Left ventricle myocardium superior (tissue), 1 donor: ENCODE data around the gene CCT6B. TPM values are rescaled to one million over a fixed set of nuclear protein-coding genes. Genes with fewer than 3 reads are reported as not detected.
"Not testable (repeated sequence)": the region's sequence is repeated elsewhere in the genome, so short reads cannot be mapped to it uniquely, and the experiment has no call there.

Source experiments
- ATAC-seq: fragments of 200-7000 bp; cut with Tn5 transposase; one replicate; pipeline ENCODE4 v1.9.1; 2020; ENCODE audit warnings: mild to moderate bottlenecking, moderate library complexity
- DNase-seq: peaks from one replicate; pipeline ENCODE4 v3.0.0-alpha.2; 2020
- intact Hi-C: fragments of 100-400 bp; cut with micrococcal nuclease; formaldehyde crosslinking; loops from one replicate; pipeline ENCODE4 v1.11.0; 2022
- total RNA-seq: library from RNA; stranded (reverse); fragmentation: NEBNext Ultra II Directional; extraction: Animal tissue kit (Norgen Biotek cat#: 25700); gene quantifications from one replicate; pipeline ENCODE4 v1.2.1, GENCODE V29; 2021
- donor health status: DM: no; HTN: yes; CAD: no; lungs with severe emphysema.

The CCT6B gene
- total RNA-seq, 1 donor from 2014 or later, result 1.3 TPM

DNA sequence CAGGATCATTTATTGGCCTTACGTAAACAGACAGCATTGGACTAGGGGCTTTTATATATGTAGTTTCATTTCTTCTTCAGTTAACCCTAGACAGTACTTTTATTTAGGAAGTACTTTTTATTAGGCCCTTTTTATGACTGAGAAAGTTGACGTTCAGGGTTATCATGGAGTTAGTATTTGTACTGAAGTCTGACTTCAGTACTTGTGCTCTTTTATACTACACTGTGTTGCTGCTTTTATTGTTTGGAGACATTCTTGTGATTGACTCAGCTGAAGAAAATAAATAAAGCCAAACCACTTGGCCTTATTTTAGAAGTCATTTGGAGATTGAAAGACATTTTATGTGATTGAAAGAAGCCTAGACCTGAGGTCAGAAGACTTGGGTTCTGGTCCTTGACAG lies 26.0 kb upstream of the CCT6B start:
- ATAC-seq, result no peak
- no peak for DNase-seq
- intact Hi-C loops, result no loop called here

DNA sequence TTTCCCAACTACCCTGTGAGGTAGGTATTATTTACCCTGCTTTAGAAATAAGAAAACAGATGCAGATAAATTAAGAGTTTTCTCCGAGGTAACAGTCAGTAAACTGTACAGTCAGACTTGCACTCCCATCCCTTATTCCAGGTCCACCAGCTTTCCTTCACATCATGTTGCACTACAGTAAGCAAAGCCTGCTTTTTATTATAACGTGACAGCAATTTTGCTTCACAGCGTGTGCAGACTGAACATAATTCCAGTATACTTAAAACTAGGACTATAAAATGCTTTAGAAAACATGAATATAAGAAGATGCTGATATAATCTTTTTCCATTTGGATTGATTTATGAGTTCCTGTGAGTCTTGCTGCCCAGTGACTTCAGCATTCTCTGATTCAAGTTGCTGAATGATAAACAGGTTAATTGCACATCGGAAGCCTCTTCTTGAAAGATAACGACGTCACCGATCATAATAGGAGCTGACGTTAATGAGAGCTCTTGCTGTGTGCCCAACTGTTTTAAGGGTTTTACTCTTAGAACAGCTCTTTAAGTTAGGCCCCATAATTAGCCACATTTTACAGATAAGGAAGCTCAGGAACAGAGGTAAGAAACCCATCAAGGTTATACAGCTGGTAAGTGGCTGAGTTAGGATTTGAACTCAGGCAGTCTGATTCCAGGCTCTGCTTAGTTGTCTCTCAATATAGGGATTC lies 20.4 kb upstream of the CCT6B start:
- ATAC-seq, result no peak
- intact Hi-C loops, result no loop called here
- no peak for DNase-seq

DNA sequence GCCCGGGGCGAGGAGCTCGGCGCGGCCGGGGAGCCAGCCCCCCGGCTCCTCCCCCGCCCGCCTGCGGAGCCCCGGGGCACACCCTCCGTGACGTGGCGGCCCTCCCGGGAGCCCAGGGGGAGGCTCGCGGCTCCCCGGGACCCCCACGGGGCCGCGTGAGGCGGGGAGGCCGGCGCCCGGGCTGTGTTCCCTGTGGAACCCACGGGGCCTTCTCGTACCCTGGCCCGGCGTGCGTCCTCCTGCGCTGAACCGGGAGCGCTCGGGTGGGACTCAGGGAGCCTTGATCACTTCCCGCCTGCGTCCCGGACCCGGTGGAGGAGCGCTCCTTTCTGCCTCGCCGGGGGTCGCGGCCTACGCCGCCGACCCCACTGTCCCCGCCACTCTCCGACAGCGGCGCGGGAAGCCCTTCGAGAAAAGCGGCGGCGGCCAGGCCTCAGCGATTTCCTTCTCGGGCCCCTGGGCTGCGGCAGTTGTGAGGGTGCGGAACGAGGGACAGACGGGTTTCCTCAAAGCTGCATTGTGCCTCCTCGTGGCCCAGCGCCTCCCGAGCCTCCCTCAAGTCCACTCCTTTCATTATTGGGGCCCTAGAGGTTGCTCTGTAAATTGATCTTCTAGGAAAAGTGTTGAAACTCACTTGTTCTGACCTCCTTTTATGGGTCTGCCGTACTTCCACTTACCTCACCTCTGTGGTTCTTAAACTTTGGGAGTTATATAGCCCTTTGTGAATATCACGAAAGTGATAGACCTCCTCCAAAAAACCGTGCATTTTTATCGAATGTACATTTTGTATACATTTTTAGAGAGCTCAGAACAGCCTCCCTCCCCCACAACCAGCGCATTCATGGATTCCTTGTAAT lies 19.6 kb upstream of the CCT6B start:
- ATAC-seq (peak; percentile 97), DNase-seq (peak; percentile 89)
- intact Hi-C loops, result no loop called here

DNA sequence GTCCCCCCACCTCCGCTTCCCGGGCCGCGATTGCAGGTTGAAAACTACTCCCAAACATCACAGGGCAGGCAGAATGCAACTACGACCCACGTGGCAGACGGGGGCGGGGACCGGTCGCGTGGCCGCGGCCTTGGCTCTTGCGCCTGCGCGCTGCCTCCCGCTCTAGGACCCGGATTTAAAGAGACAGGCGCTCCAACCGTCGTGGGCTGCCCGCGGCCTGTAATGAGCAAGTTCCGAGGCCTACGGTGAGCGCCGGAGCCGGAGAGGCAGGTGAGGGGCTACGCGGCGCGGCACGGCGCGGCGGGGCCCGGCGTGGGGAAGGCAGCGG lies 19.1 kb upstream of the CCT6B start, which contains the start of gene LIG3:
Gene LIG3, plus strand, starts transcription at position 160 of the 328 bp plus-strand sequence. CDS start 2,494 bp downstream, outside the sequence.
- peak; percentile 96 for DNase-seq
- ATAC-seq, result peak; percentile 94
- intact Hi-C loops, result no loop called here

DNA sequence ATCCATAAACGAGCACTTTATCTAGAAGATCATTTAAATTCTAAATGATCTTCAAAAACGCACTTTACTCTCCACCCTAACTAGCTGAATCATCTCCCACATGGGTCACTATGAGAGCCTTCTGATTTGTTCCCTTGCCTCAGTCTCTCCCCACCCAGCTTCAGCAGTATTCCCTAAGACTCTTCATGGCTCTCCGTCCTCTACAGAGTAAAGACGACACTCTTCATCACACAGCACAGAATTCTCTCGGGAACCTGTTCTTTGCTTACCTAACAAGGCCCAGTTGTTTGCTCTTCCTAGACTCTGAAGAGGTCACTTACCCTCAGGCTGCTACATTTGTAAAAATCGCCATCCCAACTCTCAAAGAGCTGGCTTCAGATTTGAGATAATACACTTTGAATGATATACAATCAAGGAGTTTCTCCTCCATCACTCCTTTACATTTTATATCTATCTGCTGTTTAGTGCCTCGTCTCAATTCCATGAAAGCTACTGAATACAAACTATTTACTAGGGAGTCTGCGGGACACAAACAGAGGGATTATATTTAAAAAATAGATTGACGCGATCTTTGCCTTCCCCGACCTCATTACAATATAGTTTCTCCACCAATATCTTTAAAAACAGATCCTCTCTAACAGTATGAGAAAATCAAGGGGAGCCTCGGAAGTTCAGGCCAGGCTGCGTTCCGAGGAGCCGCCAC lies 18.5 kb upstream of the CCT6B start:
- intact Hi-C loops, result no loop called here
- no peak for ATAC-seq
- no peak for DNase-seq

DNA sequence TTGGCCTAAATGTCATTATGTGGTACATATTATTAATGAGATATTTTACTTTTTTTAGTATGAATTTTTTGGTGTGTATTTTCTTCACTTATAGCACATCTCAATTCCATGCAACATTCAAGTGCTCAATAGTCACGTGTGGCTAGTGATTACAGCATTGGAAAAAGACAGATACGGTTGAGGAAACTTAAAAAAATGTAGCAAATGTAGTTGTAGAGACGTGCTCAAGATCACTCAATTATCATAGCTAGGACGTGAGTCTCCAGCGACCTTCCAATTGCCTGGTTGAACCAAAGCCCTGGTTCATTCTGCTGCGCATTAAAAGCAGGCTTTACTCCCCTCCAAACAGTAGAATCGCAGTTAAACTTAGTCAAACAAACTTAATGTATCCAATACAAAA lies 17.9 kb upstream of the CCT6B start:
- no peak for ATAC-seq
- intact Hi-C loops, result no loop called here
- DNase-seq, result no peak

DNA sequence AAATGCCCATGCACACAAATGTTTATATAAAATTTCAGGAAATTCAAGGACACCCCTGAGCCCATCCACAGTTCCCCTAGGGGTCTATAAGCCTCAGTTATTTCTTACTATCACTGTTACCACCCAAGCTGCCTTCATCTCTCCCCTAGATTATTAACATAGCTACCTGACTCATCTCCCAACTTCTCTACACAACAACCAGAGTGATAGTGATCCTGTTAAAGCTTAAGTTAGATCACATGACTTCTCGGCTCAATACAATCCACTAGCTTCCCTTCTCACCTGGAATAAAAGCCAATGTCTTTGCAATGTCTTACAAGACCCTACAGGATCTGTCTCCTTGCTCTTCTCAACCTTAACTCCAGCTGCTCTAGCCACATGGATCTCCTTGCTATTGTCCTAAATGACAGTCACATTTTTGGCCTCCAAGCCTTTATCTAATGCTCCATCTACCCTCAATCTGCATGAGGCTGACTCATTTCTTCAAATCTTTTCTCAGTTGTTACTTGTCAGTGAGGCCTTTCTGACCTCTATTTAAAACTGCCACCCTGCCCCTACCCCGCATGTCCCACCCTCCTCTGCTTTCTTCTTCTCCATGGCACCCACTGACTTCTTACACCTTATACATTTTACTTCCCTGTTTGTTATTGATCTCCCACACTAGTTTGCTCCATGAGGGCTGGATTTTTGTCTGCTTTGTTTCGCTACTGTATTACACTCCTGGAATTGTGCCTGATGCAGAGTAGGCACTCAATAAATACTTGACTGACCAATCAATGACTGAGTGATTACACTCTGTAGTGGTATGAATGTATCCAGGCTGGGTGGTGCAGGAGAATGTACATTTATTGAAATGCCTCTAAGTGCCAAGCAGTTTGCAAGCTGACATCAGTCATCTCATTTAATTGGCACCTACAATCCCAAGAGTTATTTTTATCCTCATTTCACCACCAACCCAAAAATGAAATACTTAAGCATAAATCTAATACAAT lies 13.8 kb upstream of the CCT6B start:
- ATAC-seq (no peak), DNase-seq (no peak)
- intact Hi-C loops, result no loop called here

DNA sequence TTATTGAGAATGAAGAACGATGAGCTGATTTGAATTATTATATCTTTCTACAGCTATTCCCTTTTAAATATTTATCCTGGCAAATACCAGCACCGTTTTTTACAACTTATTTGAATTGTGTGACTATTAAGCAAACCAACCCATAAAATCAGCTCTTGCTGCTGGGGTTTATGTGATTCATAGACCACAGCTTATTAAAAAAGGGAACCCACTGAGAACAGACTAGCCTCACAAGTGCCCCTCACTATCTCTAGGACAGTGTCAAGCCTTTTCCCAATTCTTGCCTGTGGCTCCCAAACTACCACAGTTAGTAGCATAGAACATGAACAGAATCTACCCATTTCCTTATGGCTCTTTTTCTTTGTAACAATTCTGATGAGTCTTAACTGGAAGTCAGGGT lies 12.9 kb upstream of the CCT6B start:
- DNase-seq (no peak), ATAC-seq (no peak)
- intact Hi-C loops, result no loop called here

DNA sequence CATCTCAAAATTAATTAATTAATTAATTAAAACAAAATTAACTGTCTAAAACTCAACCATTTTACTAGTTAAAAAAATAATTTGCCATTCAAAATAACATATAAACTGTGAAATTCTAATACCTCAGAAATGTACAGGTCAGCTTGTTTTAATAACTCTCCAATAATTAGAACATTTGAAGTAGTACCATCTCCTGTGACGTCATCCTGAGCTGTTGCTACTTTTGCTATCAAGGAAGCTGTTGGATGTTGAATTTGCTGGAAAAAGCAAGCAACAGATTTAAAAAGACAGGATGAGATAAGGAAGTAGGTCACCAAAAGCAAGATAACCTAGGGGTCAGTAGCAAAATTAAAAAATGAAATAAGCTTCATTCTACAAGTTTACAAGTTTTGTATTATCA lies 2.8 kb downstream of the CCT6B start:
- intact Hi-C loops, result no loop called here
- no peak for ATAC-seq

DNA sequence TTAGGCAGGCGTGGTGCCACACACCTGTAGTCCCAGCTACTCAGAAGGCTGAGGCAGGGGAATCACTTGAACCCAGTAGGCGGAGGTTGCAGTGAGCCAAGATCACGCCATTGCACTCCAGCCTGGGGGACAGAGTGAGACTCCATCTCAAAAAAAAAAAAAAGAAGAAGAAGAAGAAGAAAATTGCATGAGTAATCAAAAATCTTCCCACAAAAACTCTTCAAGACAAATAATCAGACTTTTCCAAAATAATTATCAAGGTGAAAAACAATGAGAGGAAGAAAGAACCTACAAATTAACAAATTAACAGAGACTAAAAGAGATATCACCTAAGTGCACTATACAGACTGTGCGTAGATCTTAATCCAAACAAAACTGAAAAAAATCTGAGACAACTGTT lies 10.5 kb downstream of the CCT6B start:
- intact Hi-C loops, ATAC-seq, DNase-seq: not testable (repeated sequence)

More for the DNA sequence above, 2.8 kb downstream of the CCT6B start:
- no peak for DNase-seq

DNA sequence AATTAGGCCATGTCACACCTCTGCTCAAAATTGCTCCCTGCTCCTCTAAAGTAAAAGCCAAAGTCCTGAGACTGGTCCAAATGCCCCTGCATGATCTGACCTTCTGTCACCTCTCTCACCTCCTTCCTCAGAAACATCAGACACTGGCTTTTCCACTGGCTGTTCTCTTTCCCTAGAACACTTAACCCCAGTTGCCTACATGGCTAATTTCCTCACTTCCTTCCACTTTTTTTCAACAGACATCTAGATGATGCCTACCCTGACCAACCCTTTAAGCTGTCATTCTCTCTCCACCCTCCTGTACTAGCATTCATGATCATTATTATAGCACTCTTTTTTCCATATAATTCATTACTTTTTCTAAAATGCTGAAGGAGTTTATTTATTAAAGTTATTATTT lies 31.0 kb downstream of the CCT6B start:
- intact Hi-C loops, result no loop called here
- ATAC-seq (no peak), DNase-seq (no peak)

DNA sequence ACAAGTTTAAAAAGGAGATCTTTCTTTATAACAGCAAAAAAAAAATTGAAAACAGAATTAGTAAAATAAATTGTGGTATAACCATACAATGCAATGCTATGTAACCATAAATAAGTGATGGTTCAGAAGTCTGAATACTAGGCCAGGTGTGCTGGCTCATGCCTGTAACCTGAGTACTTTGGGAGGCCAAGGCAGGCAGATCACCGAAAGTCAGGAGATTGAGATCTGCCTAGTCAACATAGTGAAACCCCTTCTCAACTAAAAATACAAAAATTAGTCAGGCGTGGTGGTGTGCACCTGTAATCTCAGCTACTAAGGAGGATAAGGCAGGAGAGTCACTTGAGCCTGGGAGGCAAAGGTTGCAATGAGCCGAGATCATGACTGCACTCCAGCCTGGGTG lies 34.6 kb downstream of the CCT6B start:
- ATAC-seq (no peak), DNase-seq (no peak)
- intact Hi-C loops, result no loop called here

DNA sequence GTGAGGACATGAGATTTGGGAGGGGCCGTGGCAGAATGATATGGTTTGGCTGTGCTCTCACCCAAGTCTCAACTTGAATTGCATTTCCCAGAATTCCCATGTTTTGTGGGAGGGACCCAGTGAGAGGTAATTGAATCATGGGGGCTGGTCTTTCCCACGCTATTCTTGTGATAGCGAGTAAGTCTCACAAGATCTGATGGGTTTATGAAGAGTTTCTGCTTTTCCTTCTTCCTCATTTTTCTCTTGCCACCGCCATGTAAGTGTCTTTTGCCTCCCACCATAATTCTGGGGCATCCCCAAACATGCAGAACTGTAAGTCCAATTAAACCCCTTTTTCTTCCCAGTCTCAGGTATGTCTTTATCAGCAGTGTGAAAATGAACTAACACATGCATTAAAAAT lies 40.6 kb downstream of the CCT6B start:
- intact Hi-C loops, result no loop called here
- ATAC-seq (no peak), DNase-seq (no peak)

DNA sequence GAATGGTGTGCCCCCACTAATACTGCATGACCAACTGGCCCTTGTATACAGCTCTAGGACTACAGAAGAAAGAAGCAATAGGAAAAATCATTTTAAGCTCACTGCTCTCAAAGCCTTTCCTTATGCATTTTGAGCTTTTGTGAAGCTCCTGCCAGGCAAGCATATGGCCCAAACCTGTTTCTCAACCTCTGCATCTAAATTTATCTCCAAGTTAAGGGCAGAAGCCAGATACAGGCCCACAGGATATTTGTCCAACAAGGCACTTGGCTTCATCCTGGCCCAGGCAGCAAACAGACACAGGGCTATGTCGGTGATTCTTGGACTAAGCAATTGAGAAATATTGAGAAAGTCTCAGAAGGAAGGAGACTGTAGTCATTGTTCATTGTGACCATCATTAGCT lies 43.9 kb downstream of the CCT6B start:
- DNase-seq (no peak), ATAC-seq (no peak)
- intact Hi-C loops, result no loop called here

DNA sequence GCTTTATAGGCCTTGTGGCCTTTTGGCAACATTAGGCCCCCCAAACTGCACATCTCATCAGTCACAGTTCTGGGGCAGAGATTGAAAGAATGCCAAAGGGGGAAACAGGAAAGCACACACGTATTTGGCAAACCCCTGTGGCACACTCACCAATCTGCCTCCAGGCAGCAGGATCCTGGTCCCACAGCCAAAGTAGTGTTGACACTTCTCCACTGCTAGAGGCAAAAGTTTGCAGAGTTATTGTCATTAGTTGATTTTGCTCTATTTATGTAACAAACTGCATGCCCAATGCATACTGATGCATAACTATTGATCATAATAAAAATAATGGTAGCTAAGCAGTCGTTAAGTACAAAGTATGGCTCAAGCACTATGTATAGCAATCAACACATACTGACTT lies 45.1 kb downstream of the CCT6B start:
- ATAC-seq (no peak), DNase-seq (no peak)
- intact Hi-C loops, result no loop called here

DNA sequence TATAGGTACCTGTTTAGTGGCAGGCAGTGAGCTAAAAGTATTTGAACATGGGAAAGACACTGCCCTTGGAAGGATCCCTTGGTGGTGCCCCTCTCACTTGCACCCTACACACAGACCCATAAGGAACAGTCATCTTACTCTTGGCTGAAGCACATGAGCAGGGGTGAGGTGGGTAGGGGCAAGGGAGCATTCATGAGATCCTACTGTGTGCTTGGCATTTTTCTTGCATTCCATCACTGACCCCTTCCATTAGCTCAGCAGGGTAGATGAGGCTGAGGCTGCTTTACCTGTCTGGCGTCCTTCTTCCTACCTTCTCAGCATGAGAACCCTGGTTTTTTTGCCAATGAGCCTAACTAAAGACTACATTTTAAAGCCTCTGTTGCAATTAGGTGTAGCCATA lies 48.3 kb downstream of the CCT6B start:
- DNase-seq (no peak), ATAC-seq (no peak)
- intact Hi-C loops, result no loop called here

DNA sequence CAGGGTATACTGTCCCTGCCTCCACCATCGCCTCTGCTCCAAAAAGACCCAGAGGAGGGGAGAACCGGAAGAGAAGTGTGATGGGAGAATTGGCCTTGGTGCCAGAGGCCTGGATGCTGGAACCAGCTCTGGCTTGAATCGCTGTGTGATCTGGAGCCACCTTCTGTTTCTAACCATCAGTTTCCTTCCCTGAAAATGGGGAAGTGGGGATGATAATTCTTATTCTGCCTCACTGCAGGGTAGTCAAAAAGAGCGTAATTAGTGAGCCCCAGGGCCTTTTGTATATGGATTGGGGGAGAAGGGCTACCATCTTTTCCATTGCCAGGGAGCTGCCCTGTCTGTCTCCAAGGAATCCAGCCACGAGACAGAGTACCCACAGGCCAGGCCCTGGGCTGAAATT lies 52.2 kb downstream of the CCT6B start:
- intact Hi-C loops, result no loop called here
- ATAC-seq, result no peak
- no peak for DNase-seq

DNA sequence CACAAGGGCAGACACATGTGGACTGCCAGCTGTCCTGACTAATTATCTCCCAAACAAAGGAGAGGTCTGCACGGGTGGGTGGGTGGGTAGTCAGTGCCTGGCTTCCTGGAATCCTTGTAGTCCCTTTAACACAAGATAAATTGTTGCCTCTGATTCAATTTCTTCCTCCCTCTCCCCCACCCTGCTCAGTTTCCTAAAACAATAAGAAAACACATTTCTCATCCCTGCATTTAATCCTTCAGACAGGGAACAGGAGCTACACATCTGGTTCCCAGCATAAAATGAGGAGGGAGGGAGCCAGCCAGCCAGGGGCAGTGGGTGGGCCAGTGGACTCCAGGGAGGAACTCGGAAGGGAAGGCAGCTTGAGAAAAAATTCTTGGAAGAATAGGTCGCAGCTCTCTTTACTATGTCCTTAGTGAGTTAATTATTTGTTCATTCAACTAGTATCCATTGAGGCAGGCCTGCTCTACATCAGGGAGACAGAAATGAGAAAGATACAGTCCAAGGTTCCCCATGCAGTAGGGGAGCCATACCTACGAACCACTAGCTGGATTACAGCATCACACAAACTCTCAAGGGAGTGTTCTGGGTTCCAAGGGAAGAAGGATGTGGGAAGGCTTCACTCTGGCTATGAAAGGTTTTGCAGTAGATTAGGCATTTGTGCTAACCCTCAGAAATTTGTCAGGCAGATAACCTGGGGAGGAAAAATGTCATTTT lies 58.3 kb downstream of the CCT6B start:
- intact Hi-C loops, result no loop called here
- DNase-seq (no peak), ATAC-seq (no peak)
